AG09319 (cell line): ENCODE results near the gene ARHGAP22.

Experiments
- DNase-seq: peaks from one replicate; pipeline ENCODE4 v3.0.0-alpha.2; 2010; ENCODE audit warnings: low read depth; ENCODE audit errors: extremely low read depth
- TF ChIP-seq, protein P1 (sequence below): IDR thresholded peaks from 2 replicates; pipeline ENCODE4 v1.5.1; 2011; ENCODE audit warnings: low read depth, mild to moderate bottlenecking, inconsistent platforms, low read length, moderate library complexity

The ARHGAP22 gene

GRCh38 chr10:48484911-48485310 lies 120.0 kb downstream of the ARHGAP22 start:
- no peak for DNase-seq
- TF ChIP-seq, protein P1, sequence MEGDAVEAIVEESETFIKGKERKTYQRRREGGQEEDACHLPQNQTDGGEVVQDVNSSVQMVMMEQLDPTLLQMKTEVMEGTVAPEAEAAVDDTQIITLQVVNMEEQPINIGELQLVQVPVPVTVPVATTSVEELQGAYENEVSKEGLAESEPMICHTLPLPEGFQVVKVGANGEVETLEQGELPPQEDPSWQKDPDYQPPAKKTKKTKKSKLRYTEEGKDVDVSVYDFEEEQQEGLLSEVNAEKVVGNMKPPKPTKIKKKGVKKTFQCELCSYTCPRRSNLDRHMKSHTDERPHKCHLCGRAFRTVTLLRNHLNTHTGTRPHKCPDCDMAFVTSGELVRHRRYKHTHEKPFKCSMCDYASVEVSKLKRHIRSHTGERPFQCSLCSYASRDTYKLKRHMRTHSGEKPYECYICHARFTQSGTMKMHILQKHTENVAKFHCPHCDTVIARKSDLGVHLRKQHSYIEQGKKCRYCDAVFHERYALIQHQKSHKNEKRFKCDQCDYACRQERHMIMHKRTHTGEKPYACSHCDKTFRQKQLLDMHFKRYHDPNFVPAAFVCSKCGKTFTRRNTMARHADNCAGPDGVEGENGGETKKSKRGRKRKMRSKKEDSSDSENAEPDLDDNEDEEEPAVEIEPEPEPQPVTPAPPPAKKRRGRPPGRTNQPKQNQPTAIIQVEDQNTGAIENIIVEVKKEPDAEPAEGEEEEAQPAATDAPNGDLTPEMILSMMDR = no peak

GRCh38 chr10:48482207-48482606 lies 122.7 kb downstream of the ARHGAP22 start:
- TF ChIP-seq, protein P1 = no peak
- no peak for DNase-seq

- TF ChIP-seq, protein P1 = no peak
These were observed 123.5 kb downstream of the ARHGAP22 start for GRCh38 chr10:48481385-48481784.

DNA sequence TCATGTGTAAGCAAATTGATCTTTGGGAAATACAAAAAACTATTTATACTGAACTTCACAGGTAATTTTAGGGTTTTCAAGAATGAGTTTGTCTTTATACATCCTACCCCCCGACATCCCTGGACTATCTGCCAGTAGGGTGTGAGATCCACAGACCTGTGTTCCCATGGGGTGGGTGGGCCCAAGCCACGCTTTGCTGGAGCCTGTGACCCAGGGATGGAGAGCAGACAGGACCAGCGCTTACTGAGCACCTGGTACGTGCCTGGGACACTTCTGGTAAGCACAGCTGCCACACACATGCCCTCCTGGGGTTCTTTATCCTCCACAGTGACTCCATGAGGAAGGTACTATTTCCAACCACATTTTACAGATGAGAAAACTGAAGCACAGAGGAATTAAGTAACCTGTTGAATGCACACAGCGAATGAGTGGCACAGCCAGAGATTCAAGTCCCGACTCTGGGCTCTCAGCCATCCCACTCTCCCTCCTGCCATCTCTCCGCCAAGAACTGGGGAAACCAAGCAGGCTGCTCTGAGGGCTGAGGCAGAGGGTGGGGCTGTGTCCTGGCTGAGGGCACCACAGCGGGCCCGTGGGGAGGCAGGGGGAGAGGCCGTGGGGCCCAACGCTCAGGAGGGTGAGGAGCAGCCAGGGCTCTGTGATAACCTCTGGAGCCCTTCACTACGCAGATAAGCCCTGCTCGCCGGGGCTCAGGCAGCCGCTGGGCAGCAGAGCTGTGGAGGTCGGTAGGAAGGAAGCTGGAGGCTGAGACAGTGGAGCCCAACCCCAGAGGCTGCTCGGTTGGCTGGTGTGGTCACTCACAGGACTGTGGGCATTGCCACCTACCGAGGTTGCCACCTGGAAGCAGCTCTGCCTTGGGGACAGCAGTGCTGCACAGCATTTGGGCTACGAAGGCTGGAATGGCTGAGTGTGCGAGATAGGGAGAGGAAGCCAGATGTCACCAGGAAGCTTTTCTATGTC lies 124.2 kb downstream of the ARHGAP22 start:
- DNase-seq = no peak
- TF ChIP-seq, protein P1 = no peak

More at GRCh38 chr10:48481385-48481784, 123.5 kb downstream of the ARHGAP22 start:
- no peak for DNase-seq

- TF ChIP-seq, protein P1 = no peak
- no peak for DNase-seq
These were observed 125.7 kb downstream of the ARHGAP22 start for GRCh38 chr10:48478980-48479811.

DNA sequence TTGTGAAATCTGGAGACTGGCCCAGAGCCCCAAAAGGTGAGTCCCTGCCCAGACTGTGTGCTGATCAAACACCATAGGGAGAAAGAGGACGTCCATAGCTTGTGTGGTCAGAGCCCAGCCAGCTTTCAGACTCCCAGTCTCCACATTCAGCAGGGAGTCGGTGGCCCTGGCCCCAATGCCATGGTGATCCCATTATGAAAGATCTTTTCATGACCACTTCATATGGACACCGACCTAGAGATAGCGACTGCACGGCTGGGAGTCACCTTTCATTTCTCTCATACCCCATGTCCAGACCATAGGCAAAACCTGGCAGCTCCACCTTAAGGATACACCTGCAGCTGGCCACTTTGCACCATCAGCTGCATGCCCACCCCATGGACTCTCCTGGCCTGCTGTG lies 126.4 kb downstream of the ARHGAP22 start:
- TF ChIP-seq, protein P1 = no peak
- no peak for DNase-seq
